Femur (tissue), 1 donor: ENCODE data around the gene SLC16A2.

Experiments
- DNase-seq: peaks from one replicate; pipeline ENCODE4 v3.0.0-alpha.2; 2017

SLC16A2 gene

DNA sequence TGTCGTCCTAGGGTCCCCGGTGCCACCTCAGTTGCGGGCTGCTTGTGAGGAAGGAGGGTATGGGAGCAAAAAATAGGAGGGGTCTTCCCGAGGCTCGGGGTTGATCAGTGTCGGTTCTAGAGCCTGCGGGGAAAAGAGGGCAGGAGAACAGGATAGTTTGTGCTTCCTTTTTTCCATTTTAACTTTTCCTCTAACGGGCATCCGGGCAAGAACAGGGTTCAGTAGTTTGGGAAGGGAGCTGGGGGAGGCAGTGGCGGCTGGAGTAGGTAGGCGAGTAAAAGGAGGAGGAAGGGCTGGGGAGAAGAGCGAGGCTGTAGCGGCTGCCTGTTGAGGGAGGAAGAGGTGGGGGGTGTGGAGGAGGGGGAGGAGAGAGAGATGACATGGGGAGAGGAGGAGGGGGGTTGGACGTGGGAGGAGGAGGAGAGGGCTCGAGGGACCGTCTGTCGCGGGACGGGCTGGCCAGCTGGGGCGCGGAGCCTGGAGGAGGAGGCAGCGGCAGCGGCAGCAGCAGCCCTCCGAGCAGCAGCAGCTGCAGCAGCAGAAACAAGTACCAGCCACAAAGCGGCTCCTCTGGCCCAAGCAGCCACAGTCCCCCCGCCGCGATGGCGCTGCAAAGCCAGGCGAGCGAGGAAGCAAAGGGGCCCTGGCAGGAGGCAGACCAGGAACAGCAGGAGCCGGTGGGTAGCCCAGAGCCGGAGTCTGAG, at the start of gene SLC16A2:
TSS of gene SLC16A2 (plus strand) at position 458 of the 704 bp plus-strand sequence. CDS start at position 603, 145 bp downstream.
- peak; percentile 86 for DNase-seq

DNA sequence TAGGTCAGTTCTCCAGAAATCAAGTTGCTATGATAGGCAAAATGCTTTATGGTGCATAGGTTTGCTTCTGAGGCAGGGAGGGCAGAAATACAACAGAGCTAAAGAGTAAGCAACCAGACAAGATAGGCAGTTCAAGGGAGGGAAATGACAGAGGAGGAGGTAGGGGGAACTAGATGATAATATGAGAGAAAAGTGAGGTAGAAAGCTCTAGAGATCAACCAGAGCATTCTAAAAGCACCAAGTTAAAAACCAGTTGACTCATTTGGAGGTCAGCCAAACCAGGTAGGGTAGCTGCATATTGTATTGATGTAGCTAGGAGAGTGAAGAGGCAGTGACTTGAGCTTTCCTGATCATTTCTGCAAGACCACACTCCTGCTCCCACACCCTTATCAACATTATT, 49.0 kb upstream of the SLC16A2 start:
- no peak for DNase-seq

DNA sequence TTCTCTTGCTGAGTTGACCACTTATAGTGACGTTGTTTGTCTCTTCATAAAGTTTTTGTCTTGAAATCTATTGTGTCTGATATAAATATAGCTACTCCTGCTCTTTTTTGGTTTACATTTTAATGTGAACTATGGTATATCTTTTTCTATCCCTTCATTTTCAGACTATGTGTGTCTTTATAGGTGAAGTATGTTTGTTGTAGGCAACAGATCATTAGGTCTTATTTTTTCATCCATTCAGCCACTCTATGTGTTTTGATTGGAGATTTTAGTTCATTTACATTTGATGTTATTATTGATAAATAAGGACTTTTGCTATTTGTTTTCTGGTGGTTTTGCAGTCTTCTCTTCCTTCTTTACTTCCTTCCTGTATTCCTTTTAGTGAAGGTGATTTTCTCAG, 44.0 kb upstream of the SLC16A2 start:
- no peak for DNase-seq

DNA sequence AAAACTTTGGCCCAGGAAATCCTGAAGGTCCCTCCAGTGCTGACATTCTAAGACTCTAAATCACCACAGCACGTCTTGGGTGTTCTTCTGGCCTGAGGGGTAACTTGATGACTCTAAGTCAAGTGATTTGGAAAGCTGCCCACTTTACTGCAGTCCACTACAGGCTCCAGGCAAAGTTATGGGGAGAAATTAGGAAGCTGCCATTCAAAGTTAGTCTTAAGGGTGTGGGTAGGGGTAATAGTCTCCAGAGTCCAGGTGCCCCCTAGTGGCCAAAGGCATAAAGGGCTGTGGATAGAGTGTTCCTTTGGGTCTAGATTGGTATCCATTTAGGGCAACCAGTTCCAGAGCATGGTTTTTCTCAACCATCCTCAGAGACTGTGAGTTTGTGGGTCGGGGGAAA, 38.7 kb upstream of the SLC16A2 start:
- DNase-seq, result peak; percentile 42

DNA sequence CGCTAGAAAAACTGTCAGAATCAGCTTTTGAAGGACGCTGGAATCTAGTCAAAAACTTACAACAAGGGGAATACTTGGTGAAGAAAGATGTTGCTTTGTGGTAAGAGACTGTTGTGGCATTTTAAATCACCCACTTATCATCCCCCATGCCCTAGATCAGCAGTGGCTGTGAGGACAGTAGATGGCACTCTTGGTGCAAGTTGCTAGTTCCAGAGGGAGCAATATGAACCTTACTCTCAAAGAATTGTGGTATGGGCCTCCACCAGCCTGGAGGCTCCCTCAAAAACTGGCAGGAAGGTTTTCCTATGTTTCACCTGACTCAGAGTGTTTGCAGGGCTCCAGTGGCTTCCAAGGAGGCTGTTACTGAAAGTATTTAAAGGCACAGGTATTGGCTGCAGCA, 37.7 kb upstream of the SLC16A2 start:
- peak; percentile 40 for DNase-seq

DNA sequence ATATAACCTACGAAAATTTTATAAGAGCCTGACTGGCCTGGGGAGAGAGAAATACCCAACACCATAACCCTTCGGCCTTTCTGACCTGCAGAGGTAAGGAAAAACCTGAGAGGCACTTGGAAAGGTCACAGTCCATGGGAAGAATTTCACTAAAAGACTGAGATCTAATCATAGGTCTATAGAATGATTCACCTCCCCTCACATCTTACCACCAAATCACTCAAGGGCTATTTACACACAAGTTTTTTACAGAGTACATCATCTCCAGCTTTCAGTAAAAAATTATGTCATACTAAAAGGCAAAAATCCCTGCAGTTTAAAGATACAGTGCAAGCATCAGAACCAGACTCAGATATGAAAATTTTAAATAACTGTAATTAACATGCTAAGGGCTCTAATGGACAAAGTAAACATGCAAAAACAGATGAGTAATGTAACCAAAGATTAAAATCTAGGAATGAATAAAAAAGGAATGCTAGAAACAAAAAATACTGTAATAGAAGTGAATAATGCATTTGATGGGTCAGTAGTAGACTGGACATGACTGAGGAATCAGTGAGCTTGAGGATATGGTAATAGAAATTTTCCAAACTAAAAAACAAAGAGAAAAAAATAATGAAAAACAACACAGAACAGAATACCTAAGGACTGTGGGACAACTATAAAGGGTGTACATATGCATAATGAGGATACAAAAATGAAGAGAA, 32.1 kb upstream of the SLC16A2 start:
- DNase-seq, result no peak

DNA sequence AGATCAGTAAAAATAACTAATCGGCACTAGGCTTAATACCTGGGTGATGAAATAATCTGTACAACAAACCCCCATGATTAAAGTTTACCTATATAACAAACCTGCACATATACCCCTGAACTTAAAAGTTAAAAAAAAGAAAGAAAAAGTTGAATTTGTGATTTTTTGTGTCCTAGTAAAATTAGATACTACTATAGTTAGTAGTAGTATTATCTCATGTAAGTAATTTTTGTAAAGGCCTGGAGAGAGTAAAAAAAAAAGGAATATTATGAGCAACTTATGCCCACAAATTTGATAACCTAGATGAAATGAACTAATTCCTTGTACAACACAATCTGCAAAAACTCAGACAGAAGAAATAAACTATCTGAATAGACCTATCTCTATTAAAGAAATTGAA, 25.7 kb upstream of the SLC16A2 start:
- no peak for DNase-seq

DNA sequence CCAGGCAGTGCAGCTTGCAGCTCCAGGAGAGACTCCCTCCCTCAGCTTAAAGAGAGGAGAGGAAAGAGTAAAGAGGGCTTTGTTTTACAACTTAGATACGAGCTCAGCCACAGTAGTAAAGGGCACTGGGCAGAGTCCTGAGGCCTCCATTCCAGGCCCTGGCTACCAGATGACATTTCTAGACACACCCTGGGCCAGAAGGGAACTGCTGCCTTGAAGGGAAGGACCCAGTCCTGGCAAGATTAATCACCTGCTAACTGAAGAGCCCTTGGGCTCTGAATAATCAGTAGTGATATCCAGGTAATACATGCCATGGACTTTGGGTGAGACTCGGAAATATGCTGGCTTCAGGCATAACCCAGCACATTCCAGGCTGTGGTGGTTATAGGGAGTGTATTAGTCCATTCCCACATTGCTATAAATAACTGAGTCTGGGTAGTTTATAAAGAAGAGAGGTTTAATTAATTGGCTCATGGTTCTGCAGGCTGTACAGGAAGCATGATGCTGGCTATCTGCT, 15.3 kb upstream of the SLC16A2 start:
- no peak for DNase-seq

DNA sequence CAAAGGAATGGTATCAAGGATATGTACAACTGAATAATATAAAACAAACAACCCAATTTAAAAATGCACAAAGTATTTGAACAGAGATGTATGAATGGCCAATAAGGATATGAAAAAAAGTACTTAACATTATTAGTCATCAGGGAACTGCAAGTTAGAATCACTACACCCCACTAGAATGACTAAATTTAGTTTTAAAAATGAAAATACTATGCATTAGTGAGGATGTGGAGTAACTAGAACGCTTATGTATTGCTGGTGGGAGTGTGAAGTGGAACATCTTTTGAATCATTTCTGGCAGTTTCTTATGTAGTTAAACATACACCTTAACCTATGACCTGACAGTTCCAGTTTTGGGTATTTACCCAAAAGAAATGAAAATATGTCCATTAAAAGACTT, 13.0 kb upstream of the SLC16A2 start:
- DNase-seq, result no peak

DNA sequence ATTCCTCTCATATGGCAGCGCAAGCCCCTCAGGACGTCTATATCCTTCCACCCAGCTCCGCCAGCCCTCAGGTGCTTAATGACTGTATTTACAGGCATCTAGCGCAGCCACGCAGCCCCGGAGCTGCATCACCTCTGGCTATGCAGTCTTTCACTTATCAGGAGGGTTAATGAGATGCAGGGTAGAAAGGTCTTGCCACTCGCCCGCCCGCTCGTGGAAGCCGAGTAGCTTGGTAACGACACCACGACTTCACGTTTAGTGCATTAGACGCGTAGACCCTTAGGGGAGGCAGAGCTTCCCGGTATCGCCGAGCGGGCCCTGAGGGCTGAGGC, 1.5 kb upstream of the SLC16A2 start:
- DNase-seq, result no peak

DNA sequence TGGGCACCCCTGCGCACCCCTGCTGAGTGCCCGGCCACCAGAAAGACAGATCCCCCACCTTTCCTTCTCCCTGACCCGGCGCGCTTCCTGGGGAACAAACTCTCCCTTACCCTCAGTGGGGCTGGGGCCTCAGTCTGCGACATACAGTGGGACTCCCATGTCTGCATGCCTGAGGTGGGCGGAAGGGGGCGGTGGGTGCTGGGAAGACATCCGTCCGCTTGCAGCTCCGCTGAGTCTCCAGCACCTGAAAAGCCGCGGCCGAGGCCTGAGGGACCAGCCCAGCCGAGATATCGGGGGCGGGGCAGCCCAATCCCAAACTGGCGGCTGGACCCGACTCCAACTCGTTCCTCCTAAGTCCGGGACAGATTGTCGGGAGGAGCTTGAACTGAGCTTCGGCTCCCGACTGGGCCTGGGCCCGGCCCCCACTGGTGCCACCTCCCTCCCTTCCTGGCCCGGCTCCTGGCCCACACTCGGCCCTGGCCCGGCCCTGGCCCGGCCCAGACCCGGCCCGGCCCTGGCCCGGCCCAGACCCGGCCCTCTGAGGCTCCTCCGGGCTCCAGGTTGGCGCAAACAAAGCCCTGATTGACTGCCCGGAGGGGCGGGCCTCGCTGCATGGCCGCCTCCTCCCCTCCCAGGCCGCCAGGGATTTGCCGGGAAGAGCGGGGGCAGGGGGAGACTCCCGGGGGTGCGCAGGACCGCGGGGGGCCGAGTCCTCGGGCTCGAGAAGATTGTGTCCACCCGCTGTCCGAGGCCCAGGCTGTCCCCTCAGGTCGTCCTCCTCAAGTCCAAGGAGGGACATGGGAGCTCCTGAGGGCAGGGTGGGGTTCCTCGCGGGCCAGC, 877 bp upstream of the SLC16A2 start:
- DNase-seq, result peak; percentile 65

DNA sequence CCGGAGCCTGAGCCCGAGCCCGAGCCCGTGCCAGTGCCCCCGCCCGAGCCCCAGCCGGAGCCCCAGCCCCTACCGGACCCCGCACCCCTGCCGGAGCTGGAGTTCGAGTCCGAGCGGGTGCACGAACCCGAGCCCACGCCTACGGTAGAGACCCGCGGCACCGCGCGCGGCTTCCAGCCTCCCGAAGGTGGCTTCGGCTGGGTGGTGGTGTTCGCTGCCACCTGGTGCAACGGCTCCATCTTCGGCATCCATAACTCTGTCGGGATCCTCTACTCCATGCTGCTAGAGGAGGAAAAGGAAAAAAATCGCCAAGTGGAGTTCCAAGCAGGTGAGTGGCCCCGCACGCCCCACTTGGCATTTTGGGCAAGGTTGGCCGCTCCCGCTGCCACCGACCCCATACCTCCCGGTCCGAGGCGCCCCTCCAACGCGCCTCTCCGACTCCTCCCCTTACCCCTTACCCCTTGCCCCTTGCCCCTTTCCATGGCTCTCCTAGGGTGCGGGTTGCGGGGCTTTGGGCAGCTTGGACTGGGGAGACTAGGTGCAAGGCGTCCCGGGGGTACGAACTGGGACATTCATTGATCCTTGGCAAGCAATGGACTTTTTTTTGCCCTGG, 553 bp downstream of the SLC16A2 start:
- DNase-seq, result no peak

DNA sequence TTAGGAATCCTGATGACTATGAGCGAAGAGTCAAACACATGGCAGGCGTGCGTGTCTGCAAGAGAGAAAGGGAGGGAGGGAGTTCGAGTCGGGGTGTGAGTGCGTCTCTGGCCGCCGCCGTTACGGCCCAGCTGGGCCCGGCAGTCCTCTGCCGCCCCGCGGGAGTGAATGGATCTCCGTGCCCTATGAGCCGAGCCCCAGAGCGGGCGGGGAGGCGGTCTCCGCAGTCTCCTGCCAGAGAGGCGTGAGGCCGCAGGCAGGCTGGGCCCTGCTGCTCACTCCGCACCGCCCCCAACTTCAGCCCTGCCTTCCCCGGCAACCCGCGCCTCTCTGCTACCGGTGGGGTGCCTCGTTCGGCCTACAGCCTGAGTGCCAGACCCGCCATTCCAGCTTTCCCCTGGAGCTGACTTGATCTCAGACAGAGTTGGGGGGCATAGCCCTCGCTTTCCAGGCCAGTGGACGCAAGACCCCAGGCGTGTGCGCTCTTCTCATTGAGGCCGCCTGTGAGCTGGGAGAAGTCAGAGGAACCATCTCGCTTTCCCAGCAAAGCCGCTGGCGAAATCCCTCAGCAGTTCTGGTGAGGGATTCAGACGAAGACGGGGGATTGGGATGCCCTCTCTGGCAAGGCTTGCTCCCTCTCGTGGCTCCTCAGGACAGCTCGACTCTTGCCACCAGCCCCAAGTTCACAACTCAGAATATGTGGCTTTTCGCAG, 1.4 kb downstream of the SLC16A2 start:
- DNase-seq, result peak; percentile 68

DNA sequence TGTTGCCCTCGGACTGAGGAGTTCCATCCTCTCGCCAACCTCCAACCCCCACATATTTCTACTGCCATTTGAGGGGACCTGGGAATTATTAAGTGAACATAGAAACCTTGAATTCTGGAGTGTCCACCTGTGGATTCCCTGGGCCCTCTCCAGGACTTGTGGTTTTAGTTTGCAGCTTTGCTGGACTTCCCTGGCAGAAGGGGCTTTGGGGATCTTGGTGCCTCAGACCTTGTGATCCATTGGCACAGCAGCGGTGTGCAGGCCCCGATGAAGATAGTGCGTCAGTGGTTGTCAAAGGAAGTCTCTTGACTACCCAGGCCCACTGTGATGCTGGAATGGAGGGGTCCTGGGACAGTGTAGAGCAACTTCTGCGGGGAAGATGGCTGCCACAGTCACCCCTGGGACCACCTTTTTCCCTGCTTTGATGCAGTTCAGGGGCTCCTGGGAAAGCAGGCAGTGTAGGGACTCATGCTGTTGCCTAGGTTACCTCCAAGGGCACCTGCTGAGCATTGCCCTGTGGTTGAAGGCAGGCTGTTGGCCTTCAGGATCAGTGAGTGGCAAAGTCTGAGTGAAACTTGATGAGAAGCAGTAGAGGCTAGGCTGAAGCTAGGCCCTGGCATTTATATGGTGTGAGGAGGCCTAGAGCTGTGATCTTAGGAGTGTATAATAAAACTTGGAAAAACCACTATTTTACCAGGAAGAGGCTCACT, 2.2 kb downstream of the SLC16A2 start:
- DNase-seq, result no peak

DNA sequence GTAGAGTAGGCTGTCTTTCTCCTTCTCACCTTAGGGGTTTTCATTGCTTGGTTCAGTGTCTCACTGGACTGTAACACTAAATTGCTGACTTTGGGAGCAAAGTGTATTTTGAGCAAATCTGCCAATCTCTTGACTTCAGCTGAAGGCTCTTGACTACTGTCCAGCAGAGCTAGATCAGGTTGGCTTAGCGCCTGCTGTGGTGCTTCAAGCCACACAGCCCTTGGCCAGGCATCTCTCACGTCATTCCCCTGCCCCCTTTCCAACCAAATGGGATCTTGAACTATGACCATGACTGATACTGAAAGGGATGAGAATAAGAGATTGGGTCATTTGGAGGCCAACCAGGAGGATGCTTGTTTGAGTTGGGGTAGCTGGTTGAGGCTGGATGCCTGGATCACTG, 4.8 kb downstream of the SLC16A2 start:
- no peak for DNase-seq

DNA sequence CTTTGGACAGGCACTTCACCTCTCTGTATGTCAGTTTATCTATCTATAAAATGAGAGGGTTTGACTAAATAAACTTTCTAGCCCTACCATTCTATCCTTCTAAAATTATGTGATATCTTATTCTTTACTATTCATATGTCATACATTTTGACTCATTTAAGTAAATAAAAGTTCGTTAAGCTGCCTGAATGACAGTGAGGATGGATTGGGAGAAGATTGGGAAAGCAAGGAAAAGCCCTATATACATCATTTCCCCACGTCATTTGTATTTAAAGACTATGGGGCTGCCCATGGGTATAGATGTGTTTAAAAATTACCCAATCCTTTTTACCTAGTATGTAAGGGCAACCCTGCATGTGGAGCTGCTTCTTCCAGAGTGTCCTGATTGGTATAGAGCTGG, 5.3 kb downstream of the SLC16A2 start:
- DNase-seq, result no peak

DNA sequence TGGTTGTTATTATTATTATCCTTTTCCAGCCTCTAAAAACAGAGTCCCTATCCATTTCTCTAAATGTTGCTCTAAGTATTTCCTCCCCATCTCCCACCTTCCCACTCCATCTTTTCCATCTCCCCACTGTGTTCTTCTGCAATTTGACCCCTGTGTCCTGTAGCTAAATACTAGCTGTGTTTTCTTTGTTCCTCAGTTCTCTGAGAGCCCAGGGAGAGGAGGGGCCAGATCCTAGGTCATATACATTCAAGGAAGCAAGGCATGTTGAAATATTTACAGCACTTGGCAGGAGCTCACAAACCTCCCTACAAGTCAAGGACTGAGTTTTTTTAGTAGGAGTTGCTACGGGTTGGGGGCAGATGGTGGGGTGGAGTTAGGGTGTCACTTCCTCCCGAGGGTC, 10.5 kb downstream of the SLC16A2 start:
- DNase-seq, result no peak

DNA sequence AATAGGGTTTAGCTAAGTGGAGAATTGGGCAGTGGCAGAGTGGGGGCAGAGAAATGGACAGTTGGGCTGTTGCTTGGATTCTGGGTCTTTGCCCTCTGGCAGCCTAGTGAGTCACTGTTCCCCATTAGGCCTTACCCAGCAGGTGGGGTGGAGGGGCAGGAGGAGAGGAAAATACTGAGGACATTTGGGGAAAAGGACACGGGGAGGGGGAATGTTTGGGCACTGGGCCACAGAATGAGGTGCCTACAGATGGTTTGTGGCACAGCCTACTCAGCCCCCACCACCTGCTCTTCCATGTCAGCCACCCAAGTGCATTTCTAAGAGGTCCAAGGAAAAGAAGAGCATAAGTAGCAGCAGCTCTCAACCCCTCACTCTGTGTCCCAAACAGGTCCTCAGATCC, 13.0 kb downstream of the SLC16A2 start:
- DNase-seq, result no peak

DNA sequence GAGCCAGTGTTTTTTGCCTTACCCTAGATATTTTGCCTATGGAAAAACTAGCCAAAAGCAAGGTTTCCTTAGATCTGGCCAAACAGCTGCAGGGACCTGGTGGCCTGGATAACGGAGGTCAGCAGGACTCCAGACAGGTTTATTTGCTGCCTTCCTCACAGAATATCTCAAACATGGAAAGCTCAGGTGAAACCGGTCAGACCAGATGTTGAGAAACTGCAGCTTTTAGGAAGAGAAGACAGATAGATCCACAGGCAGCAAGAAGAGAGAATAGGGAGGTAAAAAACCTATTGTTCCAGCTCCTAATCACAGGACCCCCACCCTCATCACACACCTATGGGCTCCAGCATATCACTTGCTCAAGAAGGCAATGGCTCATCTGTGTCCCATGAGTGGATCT, 16.2 kb downstream of the SLC16A2 start:
- DNase-seq, result no peak

DNA sequence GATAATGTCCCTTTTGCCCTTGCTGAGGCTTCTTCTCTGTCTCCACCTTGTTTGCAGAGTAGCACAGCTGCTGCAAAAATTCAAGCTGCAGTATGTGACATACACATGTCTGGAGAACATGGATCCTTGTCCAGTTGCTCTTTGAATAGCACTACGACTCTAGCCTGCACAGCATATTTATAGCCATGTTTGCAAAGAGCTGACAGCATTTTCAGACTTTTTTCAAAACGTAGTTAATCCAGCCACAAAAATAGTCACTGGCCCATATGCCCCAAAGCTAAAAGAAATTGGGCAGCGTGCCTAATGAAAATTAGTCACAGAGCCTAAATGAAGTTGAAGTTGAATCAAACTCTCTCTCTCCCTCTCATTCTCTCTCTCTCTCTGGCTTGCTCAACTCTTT, 17.5 kb downstream of the SLC16A2 start:
- no peak for DNase-seq

DNA sequence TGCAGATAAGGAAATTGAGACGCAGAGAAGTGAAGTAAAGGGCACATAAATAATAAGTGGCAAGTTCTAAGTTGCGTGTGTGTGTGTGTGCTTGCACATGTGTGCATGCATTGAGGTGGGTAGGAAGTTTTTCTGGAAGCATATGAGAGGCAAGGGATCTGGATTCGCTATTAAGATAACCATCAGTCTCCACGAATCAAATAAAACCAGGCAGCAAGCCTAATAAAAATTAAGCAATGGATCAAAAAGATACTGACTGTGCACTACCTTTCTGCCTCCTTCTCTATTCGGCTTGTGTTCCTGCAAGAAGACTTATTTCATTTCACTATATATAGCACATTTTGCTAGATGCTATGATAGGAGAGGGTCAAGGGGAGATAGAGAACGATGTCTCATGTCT, 23.8 kb downstream of the SLC16A2 start:
- no peak for DNase-seq

DNA sequence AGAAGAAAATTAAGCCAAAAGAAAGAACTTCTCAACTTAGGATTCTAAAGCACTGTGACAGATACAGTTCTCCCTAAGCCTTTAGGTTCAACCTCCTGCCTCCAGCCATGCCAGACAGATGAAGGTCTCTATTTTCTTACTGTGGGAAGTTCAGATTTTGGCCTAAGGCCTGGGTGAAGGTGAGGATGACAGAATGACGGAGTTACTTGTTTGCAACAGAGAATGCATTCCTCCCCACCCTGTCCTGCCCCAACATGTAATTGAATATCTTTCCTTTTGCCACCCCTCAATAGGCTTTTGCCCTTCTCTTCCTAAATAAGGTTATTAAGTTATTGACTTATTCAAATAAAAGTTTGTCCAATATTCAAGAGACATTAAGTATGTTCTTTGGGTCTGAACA, 25.6 kb downstream of the SLC16A2 start:
- DNase-seq, result no peak
